OCI-LY3 (cell line): ENCODE data around the gene RAB27B.

Experiments used
- H2AFZ ChIP-seq: fragments of 200-600, 300-600 bp; shearing (Covaris generic); 2 replicates; pipeline ENCODE4 v1.6.0; 2014; ENCODE audit warnings: antibody characterized with exemption, low read depth, low read length
- H3K27ac ChIP-seq: fragments of 200-600, 300-600 bp; sonication (generic); 2 replicates; pipeline ENCODE4 v1.5.1; 2014; ENCODE audit warnings: mild to moderate bottlenecking, low read length, moderate library complexity, mixed read lengths
- H3K27me3 ChIP-seq: fragments of 200-600, 300-600 bp; sonication (generic); 2 replicates; pipeline ENCODE4 v1.6.1; 2014; ENCODE audit warnings: low read depth, low read length, mixed read lengths
- H3K36me3 ChIP-seq: fragments of 200-600, 300-600 bp; sonication (generic); replicated peaks from 2 replicates; pipeline ENCODE3; 2014; ENCODE audit warnings: low read depth, low read length, mixed read lengths
- H3K4me1 ChIP-seq: fragments of 300-600, 200-600 bp; sonication (generic); 2 replicates; pipeline ENCODE4 v1.6.1; 2014; ENCODE audit warnings: low read length, mixed read lengths
- H3K4me2 ChIP-seq: fragments of 200-600, 300-600 bp; sonication (generic); 2 replicates; pipeline ENCODE4 v1.6.1; 2014; ENCODE audit warnings: low read length, mixed read lengths
- H3K4me3 ChIP-seq: fragments of 300-600, 200-600 bp; sonication (generic); 2 replicates; pipeline ENCODE4 v1.5.1; 2014; ENCODE audit warnings: antibody characterized with exemption, mild to moderate bottlenecking, low read length, moderate library complexity
- H3K79me2 ChIP-seq: fragments of 300-600, 200-600 bp; shearing (Covaris generic); 2 replicates; pipeline ENCODE4 v1.6.1; 2014; ENCODE audit warnings: mild to moderate bottlenecking, low read length, mixed read lengths
- H3K9ac ChIP-seq: fragments of 300-600, 200-600 bp; shearing (Covaris generic); 2 replicates; pipeline ENCODE4 v1.6.0; 2014; ENCODE audit warnings: mild to moderate bottlenecking, low read length, moderate library complexity
- H3K9me3 ChIP-seq: fragments of 200-600, 300-600 bp; shearing (Covaris generic); 2 replicates; pipeline ENCODE4 v1.6.1; 2014; ENCODE audit warnings: low read length, mixed read lengths; ENCODE audit not compliant: insufficient read depth
- H4K20me1 ChIP-seq: fragments of 200-600, 300-600 bp; sonication (generic); 2 replicates; pipeline ENCODE4 v1.6.1; 2016; ENCODE audit warnings: low read length, mixed read lengths; ENCODE audit not compliant: insufficient read depth
- CTCF ChIP-seq: fragments of 200-600, 300-600 bp; sonication (generic); IDR thresholded peaks from 2 replicates; pipeline ENCODE4 v1.5.1; 2014; ENCODE audit warnings: antibody characterized with exemption, low read length, low read depth
- EZH2phosphoT487 ChIP-seq: fragments of 200-600 bp; shearing (Covaris generic); IDR thresholded peaks from 2 replicates; pipeline ENCODE4 v1.6.1; 2018; ENCODE audit warnings: antibody characterized with exemption, mixed run types, low read depth

Gene RAB27B

GRCh38 chr18:54825601-54826344, 2.5 kb upstream of the RAB27B start:
- Histone ChIP-seq H2AFZ (no peak overlapping the region), H3K4me3 (no peak overlapping the region), H3K9me3 (no peaks in the 10 kb centered on the region), H3K36me3 (no peaks in the 10 kb centered on the region), H3K4me1 (no peaks in the 10 kb centered on the region), H4K20me1 (no peaks in the 10 kb centered on the region), H3K79me2 (no peaks in the 10 kb centered on the region), H3K4me2 (no peak overlapping the region), H3K27me3 (no peaks in the 10 kb centered on the region), H3K9ac (no peak overlapping the region), H3K27ac (no peak overlapping the region)
- TF ChIP-seq CTCF = no peak
- no peak for TF ChIP-seq EZH2phosphoT487

GRCh38 chr18:54828986-54829385, 709 bp downstream of the RAB27B start:
- Histone ChIP-seq H3K4me1 (no peaks in the 10 kb centered on the region), H3K4me2 (peak overlapping the region; percentile 59), H3K79me2 (no peaks in the 10 kb centered on the region), H4K20me1 (no peaks in the 10 kb centered on the region), H3K27me3 (no peaks in the 10 kb centered on the region), H3K4me3 (peak overlapping the region; percentile 65; the same call in 1 of the 2 replicates), H3K9ac (no peak overlapping the region), H2AFZ (no peak overlapping the region), H3K36me3 (no peaks in the 10 kb centered on the region), H3K9me3 (0 out of 2 replicates have a peak, but pooled peaks cover 3% of the 10 kb centered on the region), H3K27ac (no peak overlapping the region)
- TF ChIP-seq EZH2phosphoT487 (no peak), CTCF (no peak)

DNA sequence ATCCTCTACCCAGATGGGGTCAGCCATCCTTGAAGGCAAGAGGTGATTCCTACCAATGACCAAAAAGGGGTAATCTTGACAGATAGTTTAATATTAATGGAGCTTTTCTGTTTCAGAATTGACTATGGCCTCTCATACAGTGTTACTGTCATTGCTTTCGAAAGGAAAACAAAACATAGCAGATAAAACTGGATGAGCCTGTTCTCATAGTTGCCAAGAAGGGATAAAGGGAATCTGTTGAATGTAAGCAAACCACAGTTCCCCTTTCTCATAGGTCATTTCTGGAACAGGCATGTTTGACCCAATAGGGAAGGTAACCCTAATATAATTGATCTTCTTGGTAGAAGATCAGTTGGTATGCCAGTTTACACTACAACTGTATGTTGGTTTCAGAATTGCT, 1.6 kb downstream of the RAB27B start:
- H3K36me3 ChIP-seq = no peaks in the 10 kb centered on the region
- no peak overlapping the region for H3K27ac ChIP-seq
- H3K79me2 ChIP-seq = no peaks in the 10 kb centered on the region
- no peak overlapping the region for H3K9ac ChIP-seq
- H3K4me1 ChIP-seq = no peaks in the 10 kb centered on the region
- H3K4me2 ChIP-seq = no peak overlapping the region
- no peak overlapping the region for H2AFZ ChIP-seq
- TF ChIP-seq CTCF (no peak), EZH2phosphoT487 (no peak)
- 0 out of 2 replicates have a peak, but pooled peaks cover 3% of the 10 kb centered on the region for H3K9me3 ChIP-seq
- H3K4me3 ChIP-seq = no peak overlapping the region
- H4K20me1 ChIP-seq = no peaks in the 10 kb centered on the region
- H3K27me3 ChIP-seq = no peaks in the 10 kb centered on the region

DNA sequence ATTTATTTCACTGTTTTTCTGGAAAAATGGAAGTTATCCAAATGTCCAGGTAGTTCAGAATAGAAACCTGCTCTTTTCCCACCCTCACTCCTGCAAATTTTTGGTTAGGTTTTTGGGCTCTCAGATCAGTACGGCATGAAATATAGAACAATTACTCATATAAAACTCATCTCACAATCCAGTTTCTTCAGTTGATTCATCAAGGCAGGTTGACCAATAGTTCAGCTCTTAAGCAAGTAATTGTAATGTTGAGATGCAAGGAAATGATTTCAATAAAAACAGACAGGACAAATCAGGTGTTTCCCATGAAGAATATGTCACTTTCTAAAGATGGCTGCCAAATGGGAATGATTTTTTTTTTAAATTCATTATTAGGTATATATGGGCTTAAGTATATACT, 2.0 kb downstream of the RAB27B start:
- no peaks in the 10 kb centered on the region for H3K27me3 ChIP-seq
- H3K36me3 ChIP-seq = no peaks in the 10 kb centered on the region
- H3K27ac ChIP-seq = no peak overlapping the region
- TF ChIP-seq CTCF = no peak
- TF ChIP-seq EZH2phosphoT487 = no peak
- no peaks in the 10 kb centered on the region for H3K79me2 ChIP-seq
- H2AFZ ChIP-seq = no peak overlapping the region
- no peak overlapping the region for H3K4me2 ChIP-seq
- 0 out of 2 replicates have a peak, but pooled peaks cover 3% of the 10 kb centered on the region for H3K9me3 ChIP-seq
- H3K4me1 ChIP-seq = no peaks in the 10 kb centered on the region
- H3K9ac ChIP-seq = no peak overlapping the region
- H3K4me3 ChIP-seq = no peak overlapping the region
- no peaks in the 10 kb centered on the region for H4K20me1 ChIP-seq
